ENCODE measurements around the gene COLGALT1. TPM values are rescaled to one million over a fixed set of nuclear protein-coding genes. Genes with fewer than 3 reads are reported as not detected.
A peak's percentile ranks its signal among the peaks of the same experiment; 100 is the strongest.

The COLGALT1 gene
- total RNA-seq, 2 donors from 2014 or later, result 39.2 to 64.7 TPM

DNA sequence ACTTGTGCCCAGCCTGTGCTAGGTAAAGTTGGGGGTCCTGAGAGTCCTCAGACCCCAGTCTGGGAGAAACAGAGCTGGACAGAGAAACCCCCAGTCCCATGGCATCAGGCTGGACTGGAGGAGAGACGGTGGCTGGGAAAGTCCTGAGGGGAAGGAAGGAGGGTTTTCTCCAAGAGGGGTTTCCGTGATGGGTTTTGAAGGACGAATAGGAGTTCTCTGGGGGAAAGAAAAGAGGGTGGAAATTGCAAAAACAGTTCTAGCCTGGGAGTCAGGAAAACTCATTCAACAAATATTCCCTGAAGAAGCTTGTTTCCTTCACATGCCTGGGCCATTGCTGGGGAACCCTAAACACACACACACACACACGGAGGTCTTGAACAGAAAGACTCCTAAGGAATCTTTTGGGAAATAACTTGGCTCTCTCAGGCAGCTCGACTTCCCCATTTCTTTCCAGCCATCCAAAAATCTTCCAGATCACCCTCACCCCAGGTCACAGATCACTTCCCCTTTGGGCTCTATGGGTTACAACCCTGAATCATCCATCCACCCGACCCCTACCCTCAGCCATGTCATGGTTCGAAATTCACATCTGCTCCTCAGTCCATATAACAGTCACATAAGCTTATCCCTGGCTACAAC is 47.5 kb downstream of the COLGALT1 start:
- ATAC-seq (no peak), DNase-seq (ENCODE audit: low spot score in 2 of 2) (no peak)
- H3K27ac Mint-ChIP-seq, result no peak overlapping the region
- no peaks in the 10 kb centered on the region for H3K9me3 Mint-ChIP-seq
- H3K36me3 Mint-ChIP-seq, result peaks cover 0 to 4% of the 10 kb centered on the region in 2 donors

DNA sequence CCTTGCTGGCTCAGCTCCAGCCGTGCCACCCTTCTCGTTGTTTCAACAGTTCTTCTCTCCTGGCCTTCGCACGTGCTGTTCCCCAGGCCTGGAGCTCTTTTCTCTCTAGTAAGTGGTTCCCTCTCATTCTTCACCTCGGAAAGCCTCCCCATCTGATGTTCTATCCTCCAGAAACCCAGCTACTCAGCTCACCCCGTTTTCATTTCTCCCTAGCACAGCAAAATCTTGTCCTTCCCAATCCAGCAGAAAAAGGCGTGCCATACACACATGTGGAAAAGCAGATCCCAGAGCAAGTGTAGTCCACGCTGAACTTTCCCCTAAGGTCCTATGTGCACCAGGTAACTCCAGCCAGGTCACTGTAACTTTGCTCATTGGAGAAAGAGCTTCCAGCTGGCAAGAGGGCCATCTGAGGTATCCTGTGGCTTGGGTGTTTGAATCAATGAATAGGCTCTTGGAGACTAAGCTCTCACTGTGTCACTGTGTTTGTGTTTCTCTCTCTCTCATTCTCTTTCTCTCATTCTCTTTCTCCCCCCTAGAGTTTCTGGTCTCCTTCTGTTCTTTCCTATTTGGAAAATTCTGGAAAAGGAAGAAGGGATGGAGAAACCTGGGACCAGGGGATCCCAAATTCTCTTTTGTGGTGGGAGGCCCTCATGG is 49.0 kb downstream of the COLGALT1 start:
- Mint-ChIP-seq H3K9me3 (peaks cover 0 to 3% of the 10 kb centered on the region in 2 donors), H3K27ac (no peak overlapping the region), H3K36me3 (peaks cover 0 to 4% of the 10 kb centered on the region in 2 donors)
- DNase-seq (ENCODE audit: low spot score in 2 of 2), result no peak
- ATAC-seq, result no peak

DNA sequence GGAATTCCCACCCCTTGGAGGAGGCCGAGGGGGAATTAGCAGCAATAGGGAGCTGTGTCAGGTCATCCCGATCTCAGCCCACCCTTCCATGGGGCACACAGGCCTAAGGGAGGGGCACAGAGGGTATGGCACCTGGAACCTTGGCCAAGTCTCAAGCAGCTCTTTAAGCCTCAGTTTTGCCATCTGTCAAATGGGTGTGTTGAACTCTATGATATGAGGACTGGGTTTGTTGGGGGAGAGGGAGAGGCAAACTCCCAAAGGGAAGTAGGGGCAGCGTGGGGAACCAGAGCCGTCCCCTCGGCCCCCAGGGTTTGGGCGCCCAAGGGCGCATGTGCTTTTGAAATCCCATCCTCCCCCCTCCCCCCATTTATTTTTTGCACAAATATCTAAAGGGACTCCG is 49.7 kb downstream of the COLGALT1 start:
- H3K36me3 Mint-ChIP-seq, result peaks cover 0 to 4% of the 10 kb centered on the region in 2 donors
- no peak overlapping the region for H3K27ac Mint-ChIP-seq
- peaks cover 0 to 5% of the 10 kb centered on the region in 2 donors for H3K9me3 Mint-ChIP-seq
- ATAC-seq, result no peak
- no peak for DNase-seq (ENCODE audit: low spot score in 2 of 2)

- DNase-seq (ENCODE audit: low spot score in 2 of 2) (peak; percentile 81 to 85), ATAC-seq (peak; percentile 82 to 93)
- peaks cover 0 to 5% of the 10 kb centered on the region in 2 donors for H3K9me3 Mint-ChIP-seq
- H3K36me3 Mint-ChIP-seq, result peaks cover 0 to 4% of the 10 kb centered on the region in 2 donors
- H3K27ac Mint-ChIP-seq, result peak overlapping the region in 1 of 2 donors; percentile 81
Observed at GRCh38 chr19:17605761-17606589, 50.5 kb downstream of the COLGALT1 start.

- peak overlapping the region in 1 of 2 donors; percentile 81 for H3K27ac Mint-ChIP-seq
Observed at GRCh38 chr19:17606590-17607185, 51.2 kb downstream of the COLGALT1 start.

GRCh38 chr19:17607936-17608335 is 52.5 kb downstream of the COLGALT1 start:
- peaks cover 0 to 5% of the 10 kb centered on the region in 2 donors for H3K9me3 Mint-ChIP-seq
- DNase-seq (ENCODE audit: low spot score in 2 of 2), result no peak
- H3K27ac Mint-ChIP-seq, result no peak overlapping the region
- no peak for ATAC-seq
- H3K36me3 Mint-ChIP-seq, result peaks cover 0 to 4% of the 10 kb centered on the region in 2 donors

More at GRCh38 chr19:17606590-17607185, 51.2 kb downstream of the COLGALT1 start:
- DNase-seq (ENCODE audit: low spot score in 2 of 2) (no peak), ATAC-seq (peak; percentile 49 to 52)
- Mint-ChIP-seq H3K36me3 (peaks cover 0 to 4% of the 10 kb centered on the region in 2 donors), H3K9me3 (peaks cover 0 to 5% of the 10 kb centered on the region in 2 donors)

GRCh38 chr19:17610384-17610783 is 54.9 kb downstream of the COLGALT1 start:
- DNase-seq (ENCODE audit: low spot score in 2 of 2) (no peak), ATAC-seq (no peak)
- Mint-ChIP-seq H3K27ac (no peak overlapping the region), H3K36me3 (peaks cover 0 to 4% of the 10 kb centered on the region in 2 donors), H3K9me3 (peaks cover 0 to 5% of the 10 kb centered on the region in 2 donors)

- no peak for ATAC-seq
- H3K9me3 Mint-ChIP-seq, result peaks cover 0 to 5% of the 10 kb centered on the region in 2 donors
- H3K27ac Mint-ChIP-seq, result no peak overlapping the region
- no peaks in the 10 kb centered on the region for H3K36me3 Mint-ChIP-seq
- no peak for DNase-seq (ENCODE audit: low spot score in 2 of 2)
Observed at GRCh38 chr19:17611462-17612244, 56.2 kb downstream of the COLGALT1 start.

GRCh38 chr19:17614476-17614875 is 59.0 kb downstream of the COLGALT1 start:
- Mint-ChIP-seq H3K9me3 (peaks cover 0 to 3% of the 10 kb centered on the region in 2 donors), H3K36me3 (no peaks in the 10 kb centered on the region), H3K27ac (no peak overlapping the region)
- ATAC-seq (no peak), DNase-seq (ENCODE audit: low spot score in 2 of 2) (no peak)

DNA sequence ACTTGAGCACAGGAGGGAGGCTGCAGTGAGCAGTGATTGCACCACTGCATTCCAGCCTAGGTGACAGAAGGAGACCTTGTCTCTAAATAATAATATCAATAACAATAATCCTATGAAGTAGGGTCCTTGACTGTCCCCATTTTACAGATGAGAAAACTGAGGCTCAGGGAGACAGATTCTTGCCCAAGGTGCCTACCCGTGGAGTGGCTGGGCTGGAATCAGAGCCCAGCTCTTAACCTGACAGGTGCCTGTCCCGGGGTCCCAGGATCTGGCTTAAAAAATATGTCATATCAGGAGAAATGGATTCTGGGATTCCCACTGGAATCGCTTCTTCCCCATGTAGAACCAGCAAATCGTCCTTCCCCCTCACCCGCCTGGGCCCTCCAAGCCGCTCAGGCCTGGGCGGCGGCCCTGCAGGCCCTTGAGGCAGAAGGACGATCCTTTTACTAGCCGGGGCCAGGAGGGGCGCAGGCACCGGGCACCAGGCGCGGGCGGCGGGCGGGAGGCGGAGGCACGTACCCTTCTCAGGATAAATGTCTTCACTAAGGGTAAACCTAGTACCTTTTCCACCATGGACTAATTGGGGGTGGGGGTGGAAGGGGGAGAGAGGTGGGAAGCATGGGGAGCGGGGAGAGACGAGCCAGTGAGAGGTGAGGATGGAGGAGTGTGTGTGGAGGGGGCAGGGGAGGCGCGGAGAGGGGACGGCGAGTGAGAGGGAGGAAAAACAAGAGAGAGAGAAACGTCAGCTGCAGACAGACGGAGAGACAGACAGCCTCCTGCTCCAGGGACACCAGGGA is 60.6 kb downstream of the COLGALT1 start:
- H3K36me3 Mint-ChIP-seq, result no peaks in the 10 kb centered on the region
- no peak overlapping the region for H3K27ac Mint-ChIP-seq
- ATAC-seq (no peak), DNase-seq (ENCODE audit: low spot score in 2 of 2) (no peak)
- H3K9me3 Mint-ChIP-seq, result peaks cover 0 to 2% of the 10 kb centered on the region in 2 donors

GRCh38 chr19:17616686-17616960 is 61.2 kb downstream of the COLGALT1 start:
- H3K27ac Mint-ChIP-seq, result no peak overlapping the region
- peaks cover 2% of the 10 kb centered on the region in 2 donors for H3K36me3 Mint-ChIP-seq
- no peak for ATAC-seq
- peaks cover 1 to 7% of the 10 kb centered on the region in 2 donors for H3K9me3 Mint-ChIP-seq
- no peak for DNase-seq (ENCODE audit: low spot score in 2 of 2)

DNA sequence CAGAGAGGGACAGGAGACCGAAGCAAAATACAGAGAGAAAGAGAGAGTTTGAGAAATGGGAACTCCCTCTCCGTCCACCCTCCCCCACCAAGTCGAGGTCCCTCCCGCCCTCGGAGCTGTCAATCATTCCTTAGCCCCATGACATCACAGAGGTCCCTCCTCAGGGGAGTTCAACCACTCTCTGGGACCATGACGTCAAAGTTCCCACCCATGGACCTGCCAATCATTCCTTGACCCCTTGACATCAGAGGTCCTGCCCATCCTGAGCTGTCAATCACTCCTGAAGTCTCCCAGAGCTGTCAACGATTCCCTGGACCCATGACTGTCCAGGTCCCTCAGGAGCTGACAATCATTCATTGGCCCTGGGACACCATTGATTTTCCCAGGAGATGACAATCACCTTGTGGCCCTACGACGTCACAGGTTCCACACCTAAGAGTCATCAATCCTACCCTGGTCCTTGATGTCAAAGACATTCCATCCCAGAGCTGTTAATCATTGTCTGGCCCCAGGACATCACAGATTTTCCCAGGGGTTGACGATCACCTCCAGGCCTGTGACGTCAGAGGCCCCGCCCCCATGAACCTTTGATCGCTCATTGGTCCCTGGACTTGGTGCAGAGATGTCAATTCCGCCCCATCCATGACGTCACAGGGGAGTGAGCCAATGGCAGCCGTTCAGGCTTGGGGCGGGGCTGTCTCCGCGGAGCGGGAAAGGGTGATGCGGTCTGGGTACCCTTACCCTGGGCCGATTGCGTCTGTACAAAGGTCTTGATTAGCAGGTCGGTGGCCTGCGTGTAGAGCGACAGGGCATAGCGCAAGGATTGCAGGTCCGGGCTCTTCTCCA is 61.7 kb downstream of the COLGALT1 start:
- Mint-ChIP-seq H3K9me3 (peaks cover 4 to 11% of the 10 kb centered on the region in 2 donors), H3K36me3 (peaks cover 4% of the 10 kb centered on the region in 2 donors), H3K27ac (no peak overlapping the region)
- DNase-seq (ENCODE audit: low spot score in 2 of 2) (no peak), ATAC-seq (peak in 1 of 2 donors; percentile 11)

DNA sequence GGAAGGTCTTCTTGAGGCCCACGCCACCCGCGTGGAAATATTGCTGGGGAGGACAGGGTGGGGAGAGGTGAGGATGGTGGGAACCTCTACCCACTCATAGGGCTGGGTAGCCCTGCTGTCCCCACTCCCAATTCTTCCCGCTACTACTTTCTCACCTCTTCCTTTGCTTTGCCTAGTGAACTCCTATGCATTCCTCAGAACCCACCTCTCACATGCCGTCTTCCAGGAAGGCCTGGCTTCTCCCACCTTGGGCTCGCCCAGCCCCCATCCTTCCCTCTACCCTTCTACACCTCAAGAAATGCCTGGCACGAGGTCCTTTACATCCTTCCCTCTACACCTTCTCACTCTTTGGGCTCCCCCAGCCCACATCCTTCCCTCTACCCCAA is 62.4 kb downstream of the COLGALT1 start:
- ATAC-seq, result no peak
- H3K36me3 Mint-ChIP-seq, result peaks cover 4% of the 10 kb centered on the region in 2 donors
- peaks cover 4 to 11% of the 10 kb centered on the region in 2 donors for H3K9me3 Mint-ChIP-seq

DNA sequence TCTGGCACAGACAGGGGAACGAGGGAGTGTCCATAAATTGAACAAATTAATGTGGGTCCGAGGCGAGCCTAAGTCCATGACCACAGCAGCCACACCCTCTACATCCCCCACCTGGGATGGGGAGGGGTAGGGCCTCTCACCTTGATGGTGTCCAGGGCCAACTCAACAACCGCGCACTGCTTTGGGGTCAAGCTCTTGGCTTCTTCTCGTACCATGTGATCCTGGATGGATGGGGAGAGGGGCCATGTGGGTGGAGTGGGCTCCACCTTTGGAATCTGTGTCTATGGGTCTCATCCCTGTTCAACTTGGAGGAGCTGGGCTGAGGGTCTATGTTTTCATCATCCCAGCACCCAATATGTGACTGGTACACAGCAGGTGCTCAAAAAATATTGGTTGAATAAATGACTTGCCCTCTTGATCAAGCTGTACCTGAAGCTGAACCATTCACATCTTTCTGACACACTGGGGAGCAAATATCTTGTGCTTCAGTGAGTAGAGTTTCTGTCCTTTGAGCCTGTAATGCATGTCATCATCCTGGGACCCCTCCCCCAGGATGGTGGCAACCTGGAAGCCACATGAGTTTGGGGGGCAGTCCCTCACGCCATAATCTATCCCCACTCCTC is 62.9 kb downstream of the COLGALT1 start:
- ATAC-seq, result no peak
- no peak for DNase-seq (ENCODE audit: low spot score in 2 of 2)
- no peak overlapping the region for H3K27ac Mint-ChIP-seq
- peaks cover 4 to 11% of the 10 kb centered on the region in 2 donors for H3K9me3 Mint-ChIP-seq
- peaks cover 4% of the 10 kb centered on the region in 2 donors for H3K36me3 Mint-ChIP-seq

More for the DNA sequence above, 62.4 kb downstream of the COLGALT1 start:
- no peak overlapping the region for H3K27ac Mint-ChIP-seq
- DNase-seq (ENCODE audit: low spot score in 2 of 2), result no peak
